ENCODE results near the gene LEFTY2.

GRCh38 chr1:225949041-225949440, 8.0 kb upstream of the LEFTY2 start:
- TF ChIP-seq EZH2 (IDR thresholded peaks at IDR 0.05) (no peak), CTCF (IDR thresholded peaks at IDR 0.05) (no peak)

All from neural progenitor cell (in vitro differentiated cells).